ENCODE results near the gene KLB. TPM values are rescaled to one million over a fixed set of nuclear protein-coding genes. Genes with fewer than 3 reads are reported as not detected.

Gene KLB
- polyA plus RNA-seq, 3 donors from 2014 or later, result 0.07 to 0.11 TPM; not detected in 1

DNA sequence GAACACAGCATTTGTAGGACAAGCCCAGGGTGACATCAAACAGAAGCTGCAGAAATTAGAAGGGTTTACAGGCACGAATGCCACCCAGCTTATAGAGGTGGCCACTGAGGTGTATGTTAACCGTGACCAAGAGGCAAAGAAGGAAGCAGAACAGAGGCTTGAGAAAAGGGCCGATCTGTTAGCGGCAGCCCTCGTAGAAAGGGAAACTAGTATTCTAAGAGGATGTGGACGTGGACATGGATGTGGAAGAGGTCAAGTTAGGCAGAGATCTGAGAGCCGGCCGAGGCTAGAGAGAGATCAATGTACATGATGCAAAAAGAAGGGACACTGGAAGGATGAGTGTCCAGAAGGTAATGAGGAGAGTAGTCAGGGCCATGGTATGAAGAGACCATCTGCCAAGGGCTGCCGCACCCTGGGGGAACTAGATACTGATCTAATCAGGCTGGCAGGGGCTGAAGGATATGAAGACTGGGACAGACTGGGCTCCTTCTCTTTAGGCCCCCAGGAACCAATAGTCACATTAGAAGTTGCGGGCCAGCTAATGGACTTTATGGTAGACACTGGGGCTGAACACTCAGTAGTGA is 79.6 kb downstream of the KLB start:
- H3K27me3 Mint-ChIP-seq (ENCODE audit: low read depth in 3 of 3), result peaks cover 0 to 2% (median 2%) of the 10 kb centered on the region in 3 donors
- peaks cover 0 to 5% (median under 1%) of the 10 kb centered on the region in 6 donors for H3K9me3 Mint-ChIP-seq
- H3K27ac Mint-ChIP-seq, result no peak overlapping the region

DNA sequence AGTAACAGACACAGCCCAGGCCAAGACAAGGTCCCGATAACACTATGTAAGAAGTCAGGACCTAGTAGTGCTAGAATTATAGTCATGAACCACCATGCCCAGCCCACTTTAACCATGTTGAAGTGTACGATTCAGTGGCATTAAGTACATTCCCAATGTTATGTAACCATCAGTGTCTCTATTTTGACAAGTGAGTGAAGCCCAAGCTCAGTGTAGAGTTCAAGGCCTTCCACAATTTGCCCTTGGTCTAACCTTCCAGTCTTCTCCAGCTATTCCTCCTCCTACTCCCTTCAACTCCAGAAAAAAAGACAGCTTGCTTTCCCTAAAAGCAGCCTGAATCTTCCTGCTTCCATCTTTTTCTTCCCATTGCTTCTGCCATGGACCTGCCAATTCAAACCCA is 83.6 kb downstream of the KLB start:
- Mint-ChIP-seq H3K9me3 (peaks cover 0 to 2% (median 0%) of the 10 kb centered on the region in 6 donors), H3K4me1 (no peaks in the 10 kb centered on the region), H3K27me3 (ENCODE audit: low read depth in 3 of 3) (peaks cover 0 to 2% (median under 1%) of the 10 kb centered on the region in 3 donors), H3K4me3 (no peak overlapping the region), H3K27ac (no peak overlapping the region), H3K36me3 (no peaks in the 10 kb centered on the region)
- no peak for DNase-seq

More for the DNA sequence above, 79.6 kb downstream of the KLB start:
- Mint-ChIP-seq H3K36me3 (no peaks in the 10 kb centered on the region), H3K4me1 (no peaks in the 10 kb centered on the region), H3K4me3 (no peak overlapping the region)
- DNase-seq, result no peak

DNA sequence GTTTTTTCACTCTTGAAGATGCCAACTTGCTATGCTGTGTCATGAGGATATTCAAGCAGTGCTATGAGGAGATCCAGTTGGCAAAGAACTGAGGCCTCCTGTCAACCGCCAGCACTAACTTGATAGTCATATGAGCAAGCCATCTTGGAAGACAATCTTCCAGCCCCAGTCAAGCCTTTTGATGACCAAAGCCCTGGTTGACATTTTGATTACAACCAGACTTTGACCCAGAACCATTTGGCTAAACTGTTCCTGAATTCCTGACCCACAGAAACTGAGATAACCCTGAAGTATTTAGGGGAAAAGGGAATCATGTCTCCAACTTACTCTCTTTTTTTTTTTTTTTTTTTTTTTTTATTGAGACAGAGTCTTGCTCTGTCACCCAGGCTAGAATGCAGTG is 87.6 kb downstream of the KLB start:
- H3K36me3 Mint-ChIP-seq, result peaks cover 4 to 8% (median 5%) of the 10 kb centered on the region in 3 donors
- H3K4me1 Mint-ChIP-seq, result no peaks in the 10 kb centered on the region
- H3K27me3 Mint-ChIP-seq (ENCODE audit: low read depth in 3 of 3), result peaks cover 0 to 3% (median 0%) of the 10 kb centered on the region in 3 donors
- H3K9me3 Mint-ChIP-seq, result no peaks in the 10 kb centered on the region
- no peak for DNase-seq
- H3K27ac Mint-ChIP-seq, result no peak overlapping the region
- no peak overlapping the region for H3K4me3 Mint-ChIP-seq

DNA sequence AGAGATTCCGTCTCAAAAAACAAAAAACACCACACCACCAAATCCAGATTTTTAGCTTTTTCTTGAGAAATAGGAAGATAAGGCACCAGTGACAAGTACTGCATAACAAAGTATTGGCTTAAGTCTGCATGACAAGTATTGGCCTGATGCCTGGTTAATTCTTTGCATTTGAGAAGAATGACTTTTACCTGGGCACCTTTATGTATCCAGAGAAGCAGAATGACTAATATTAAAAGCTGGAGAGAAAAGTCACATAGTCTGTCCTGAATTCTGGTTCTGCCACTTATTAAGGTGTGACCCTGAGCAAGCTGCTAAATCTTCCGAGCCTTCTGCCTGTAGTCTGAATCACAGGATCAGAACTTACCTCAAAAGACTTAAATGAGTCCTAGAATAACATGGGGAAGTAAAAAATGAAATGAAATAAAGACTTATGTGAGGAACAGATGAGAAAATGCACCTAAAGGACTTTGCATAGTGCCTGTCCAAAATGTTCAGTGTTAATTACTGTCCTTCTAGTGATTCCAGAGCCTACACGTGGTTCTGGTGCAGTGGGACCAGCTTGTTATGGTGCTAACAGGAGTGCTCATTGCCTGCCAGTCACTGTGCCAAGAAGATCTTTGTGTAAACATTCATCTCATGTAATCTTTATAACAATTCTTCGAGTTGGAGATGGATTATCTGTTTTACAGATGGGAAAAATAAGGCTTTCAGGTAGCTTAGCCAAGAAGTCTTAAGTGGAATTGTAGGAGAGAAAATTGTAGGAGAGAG is 88.9 kb downstream of the KLB start:
- Mint-ChIP-seq H3K4me1 (no peaks in the 10 kb centered on the region), H3K9me3 (no peaks in the 10 kb centered on the region), H3K27me3 (ENCODE audit: low read depth in 3 of 3) (peaks cover 0 to 3% (median 0%) of the 10 kb centered on the region in 3 donors), H3K4me3 (no peak overlapping the region), H3K27ac (no peak overlapping the region), H3K36me3 (peaks cover 8 to 12% (median 8%) of the 10 kb centered on the region in 3 donors)
- DNase-seq, result no peak

DNA sequence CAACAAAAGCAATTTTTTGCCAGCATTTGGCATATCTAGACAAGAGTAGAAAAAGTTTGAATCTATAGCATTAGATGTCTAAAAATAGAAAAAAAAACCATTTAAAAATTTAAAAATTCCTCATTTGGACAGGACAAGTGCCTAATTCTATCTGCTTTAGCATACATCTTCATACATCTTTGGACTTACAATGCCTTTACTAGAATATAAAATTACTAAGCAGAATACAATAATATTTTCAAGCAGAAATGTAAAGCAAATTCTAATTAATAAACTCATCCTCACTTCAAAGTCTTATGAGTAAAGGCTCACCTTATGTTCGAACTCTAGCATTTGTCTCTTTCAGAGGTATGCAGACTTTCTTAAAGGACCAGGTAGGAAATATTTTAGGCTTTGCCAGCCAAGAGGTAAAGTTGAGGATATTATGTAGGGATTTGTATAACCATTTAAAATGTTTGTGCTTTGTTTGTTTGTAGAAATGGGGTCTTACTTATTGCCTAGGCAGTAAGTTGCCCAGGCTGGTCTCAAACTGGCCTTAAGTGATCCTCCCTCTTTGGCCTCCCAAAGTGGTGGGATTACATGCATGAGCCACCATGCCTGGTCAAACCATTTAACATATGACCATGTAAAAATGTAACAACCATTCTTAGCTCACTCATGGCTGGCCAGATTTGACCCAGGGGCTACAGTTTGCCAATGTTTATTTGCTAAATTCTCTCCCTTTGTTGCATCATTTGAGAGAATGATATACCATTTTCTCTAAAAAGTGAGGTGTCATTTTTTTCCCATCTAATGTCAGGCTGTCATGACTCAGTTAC is 91.4 kb downstream of the KLB start:
- Mint-ChIP-seq H3K4me3 (no peak overlapping the region), H3K9me3 (no peaks in the 10 kb centered on the region), H3K4me1 (no peaks in the 10 kb centered on the region), H3K36me3 (peaks cover 15 to 16% (median 15%) of the 10 kb centered on the region in 3 donors), H3K27ac (no peak overlapping the region), H3K27me3 (ENCODE audit: low read depth in 3 of 3) (peaks cover 0 to 3% (median 0%) of the 10 kb centered on the region in 3 donors)
- DNase-seq, result no peak

DNA sequence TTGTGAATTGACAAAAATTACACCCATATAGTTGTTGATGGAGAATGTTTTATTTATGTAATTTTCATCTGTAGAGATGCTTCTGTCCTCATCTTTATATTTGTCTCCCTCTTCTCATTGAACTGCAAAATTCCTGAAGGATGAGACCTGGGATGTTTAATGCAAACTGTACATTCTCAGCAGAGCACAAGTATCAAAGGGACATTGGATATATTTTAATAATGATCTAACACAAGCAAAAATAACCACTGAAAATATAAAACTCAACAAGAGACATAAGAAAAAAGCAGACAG is 91.9 kb downstream of the KLB start:
- H3K4me3 Mint-ChIP-seq, result no peak overlapping the region
- no peak overlapping the region for H3K27ac Mint-ChIP-seq
- no peaks in the 10 kb centered on the region for H3K4me1 Mint-ChIP-seq
- peaks cover 0 to 3% (median 0%) of the 10 kb centered on the region in 3 donors for H3K27me3 Mint-ChIP-seq (ENCODE audit: low read depth in 3 of 3)
- DNase-seq, result no peak
- peaks cover 16 to 21% (median 20%) of the 10 kb centered on the region in 3 donors for H3K36me3 Mint-ChIP-seq
- no peaks in the 10 kb centered on the region for H3K9me3 Mint-ChIP-seq

Other genes starting within 250 kb of the KLB start
- 10 to 100 TPM in 1 of 3 donors, 1 to 10 TPM in 2; 2.7 to 11.8 (median 4.3) TPM for gene WDR19, start 224.4 kb upstream of the KLB start, polyA plus RNA-seq
- 10 to 100 TPM; 13.6 to 55.3 (median 26.0) TPM for gene RFC1, start 40.6 kb upstream of the KLB start, polyA plus RNA-seq
- gene RPL9, start 52.0 kb downstream of the KLB start, polyA plus RNA-seq, result 1,000 to 10,000 TPM in 2 of 3 donors, 100 to 1,000 TPM in 1; 864 to 2,045 (median 1,318) TPM
- gene LIAS, start 52.1 kb downstream of the KLB start, polyA plus RNA-seq, result 10 to 100 TPM in 1 of 3 donors, 1 to 10 TPM in 2; 7.6 to 11.7 (median 7.8) TPM
- 10 to 100 TPM; 29.4 to 48.0 (median 40.0) TPM for gene UGDH, start 120.5 kb downstream of the KLB start, polyA plus RNA-seq
- gene SMIM14, start 231.9 kb downstream of the KLB start, polyA plus RNA-seq, result 100 to 1,000 TPM in 2 of 3 donors, 10 to 100 TPM in 1; 84.0 to 150 (median 111) TPM

Data from immature natural killer cell (primary cell).